Muscle of leg (tissue), 11 donors: Measurements from ENCODE around the gene ZNF740. TPM values are rescaled to one million over a fixed set of nuclear protein-coding genes. Genes with fewer than 3 reads are reported as not detected.

Experiments used
- DNase-seq: peaks from one replicate; pipeline ENCODE4 v3.0.0; 2013
- H3K27ac ChIP-seq: one replicate; pipeline ENCODE4 v1.5.1; 2013; ENCODE audit warnings: mild to moderate bottlenecking, low read length, control low read depth
- H3K27me3 ChIP-seq: one replicate; pipeline ENCODE4 v1.6.1; 2013; ENCODE audit warnings: low read length; ENCODE audit not compliant: control insufficient read depth, insufficient read depth
- H3K36me3 ChIP-seq: one replicate; pipeline ENCODE4 v1.6.1; 2013; ENCODE audit warnings: low read length; ENCODE audit not compliant: control insufficient read depth, insufficient read depth
- H3K4me1 ChIP-seq: one replicate; pipeline ENCODE4 v1.6.1; 2013; ENCODE audit warnings: low read length; ENCODE audit not compliant: control insufficient read depth, insufficient read depth
- H3K4me3 ChIP-seq: one replicate; pipeline ENCODE4 v1.5.1; 2013; ENCODE audit warnings: low read length, control low read depth
- H3K9me3 ChIP-seq: replicated peaks from 2 replicates; pipeline ENCODE4 v1.6.1; 2013; ENCODE audit warnings: low read depth, low read length; ENCODE audit not compliant: control insufficient read depth
- WGBS: methylation state at CpG from one replicate; pipeline ENCODE4 v1.1.5; 2013; ENCODE audit warnings: missing lambda C conversion rate; ENCODE audit not compliant: insufficient coverage; 5-methylcytosine and 5-hydroxymethylcytosine counted together
- polyA plus RNA-seq, 8 donors: library from polyadenylated mRNA; unstranded; fragments of 120-200 nt; gene quantifications; one replicate each; pipeline versions ENCODE4 v1.2.1 to v1.2.3, GENCODE V29; 2013; ENCODE audit warnings: inconsistent platforms in 1 of 8, low replicate concordance in 1 of 8; ENCODE audit not compliant: insufficient read length in 8 of 8, insufficient read depth in 1 of 8
- total RNA-seq: library from RNA; stranded (reverse); fragments of 120-200 nt; gene quantifications from one replicate; pipeline ENCODE4 v1.2.4, GENCODE V29; 2013

Gene ZNF740
- total and polyA plus RNA-seq, 9 donors: 19.0 to 36.9 (median 27.6) TPM

- H3K27ac ChIP-seq: no peak overlapping the region
- H3K4me1 ChIP-seq: peaks cover 7% of the 10 kb centered on the region
- H3K4me3 ChIP-seq: no peak overlapping the region
- 96% methylated on average over 7 of the region's 9 CpGs for WGBS
- DNase-seq: no peak
- H3K27me3 ChIP-seq: peaks cover 10% of the 10 kb centered on the region
- peaks cover 25% of the 10 kb centered on the region for H3K36me3 ChIP-seq
- no peaks in the 10 kb centered on the region for H3K9me3 ChIP-seq
These were observed 12.5 kb downstream of the ZNF740 start for GRCh38 chr12:53193040-53193439.

GRCh38 chr12:53193985-53194716 is 13.6 kb downstream of the ZNF740 start:
- Histone ChIP-seq H3K9me3 (no peaks in the 10 kb centered on the region), H3K27ac (no peak overlapping the region), H3K36me3 (peaks cover 14% of the 10 kb centered on the region), H3K4me1 (peaks cover 8% of the 10 kb centered on the region), H3K27me3 (peaks cover 16% of the 10 kb centered on the region), H3K4me3 (no peak overlapping the region)
- no peak for DNase-seq
- WGBS: 68% methylated on average over 3 of the region's 11 CpGs

GRCh38 chr12:53194973-53195372 is 14.5 kb downstream of the ZNF740 start:
- peaks cover 14% of the 10 kb centered on the region for H3K36me3 ChIP-seq
- H3K9me3 ChIP-seq: no peaks in the 10 kb centered on the region
- DNase-seq: peak; percentile 2
- H3K4me1 ChIP-seq: peaks cover 8% of the 10 kb centered on the region
- WGBS: 50% methylated on average over 1 of the region's 1 CpG
- peaks cover 16% of the 10 kb centered on the region for H3K27me3 ChIP-seq
- no peak overlapping the region for H3K4me3 ChIP-seq
- H3K27ac ChIP-seq: no peak overlapping the region

- peaks cover 13% of the 10 kb centered on the region for H3K36me3 ChIP-seq
- H3K9me3 ChIP-seq: no peaks in the 10 kb centered on the region
- no peak overlapping the region for H3K27ac ChIP-seq
- WGBS: 84% methylated on average over 8 of the region's 10 CpGs
- peaks cover 8% of the 10 kb centered on the region for H3K4me1 ChIP-seq
- H3K27me3 ChIP-seq: peaks cover 16% of the 10 kb centered on the region
- H3K4me3 ChIP-seq: no peak overlapping the region
- DNase-seq: no peak
These were observed 15.2 kb downstream of the ZNF740 start for GRCh38 chr12:53195516-53196420.

GRCh38 chr12:53196486-53196885 is 16.0 kb downstream of the ZNF740 start:
- no peak overlapping the region for H3K27ac ChIP-seq
- no peak overlapping the region for H3K4me3 ChIP-seq
- H3K4me1 ChIP-seq: peaks cover 8% of the 10 kb centered on the region
- H3K36me3 ChIP-seq: peaks cover 6% of the 10 kb centered on the region
- 84% methylated on average over 14 of the region's 14 CpGs for WGBS
- H3K27me3 ChIP-seq: peaks cover 16% of the 10 kb centered on the region
- DNase-seq: no peak
- H3K9me3 ChIP-seq: no peaks in the 10 kb centered on the region

GRCh38 chr12:53197011-53197640 is 16.6 kb downstream of the ZNF740 start:
- Histone ChIP-seq H3K27me3 (peaks cover 16% of the 10 kb centered on the region), H3K27ac (no peak overlapping the region), H3K4me1 (peaks cover 8% of the 10 kb centered on the region), H3K36me3 (peaks cover 3% of the 10 kb centered on the region), H3K4me3 (no peak overlapping the region), H3K9me3 (no peaks in the 10 kb centered on the region)
- WGBS: 70% methylated on average over 19 of the region's 19 CpGs
- DNase-seq: peak; percentile 10

GRCh38 chr12:53198486-53199110 is 18.1 kb downstream of the ZNF740 start:
- Histone ChIP-seq H3K36me3 (no peaks in the 10 kb centered on the region), H3K27ac (no peak overlapping the region), H3K4me1 (peaks cover 8% of the 10 kb centered on the region), H3K27me3 (peaks cover 16% of the 10 kb centered on the region), H3K4me3 (no peak overlapping the region), H3K9me3 (no peaks in the 10 kb centered on the region)
- peak; percentile 1 for DNase-seq
- WGBS: 70% methylated on average over 3 of the region's 5 CpGs

- no peak for DNase-seq
- peaks cover 16% of the 10 kb centered on the region for H3K27me3 ChIP-seq
- no peaks in the 10 kb centered on the region for H3K36me3 ChIP-seq
- no peak overlapping the region for H3K27ac ChIP-seq
- H3K9me3 ChIP-seq: no peaks in the 10 kb centered on the region
- 80% methylated on average over 1 of the region's 3 CpGs for WGBS
- no peak overlapping the region for H3K4me3 ChIP-seq
- H3K4me1 ChIP-seq: peaks cover 8% of the 10 kb centered on the region
These were observed 19.2 kb downstream of the ZNF740 start for GRCh38 chr12:53199700-53200099.

- 40% methylated on average over 1 of the region's 2 CpGs for WGBS
- Histone ChIP-seq H3K27me3 (peaks cover 16% of the 10 kb centered on the region), H3K9me3 (no peaks in the 10 kb centered on the region), H3K4me3 (no peak overlapping the region), H3K27ac (no peak overlapping the region), H3K36me3 (no peaks in the 10 kb centered on the region), H3K4me1 (peaks cover 8% of the 10 kb centered on the region)
- DNase-seq: peak; percentile 11
These were observed 19.6 kb downstream of the ZNF740 start for GRCh38 chr12:53200107-53200457.
